SK-N-SH (cell line): ENCODE measurements around the gene CCDC24.

Experiments
- CTCF ChIP-seq: fragments of 200-600 bp; sonication (generic); IDR thresholded peaks from 2 replicates; pipeline ENCODE4 v1.6.1; 2017; ENCODE audit warnings: antibody characterized with exemption, mild to moderate bottlenecking, moderate library complexity
- EP300 ChIP-seq, 2 experiments: IDR thresholded peaks; 2 replicates each; pipeline versions ENCODE4 v1.4.0 to v1.6.1; 2012; ENCODE audit warnings: borderline replicate concordance in 1 of 2, low read depth in 1 of 2, low read length in 1 of 2
- MAX ChIP-seq: IDR thresholded peaks from 2 replicates; pipeline ENCODE4 v1.4.0; 2012; ENCODE audit warnings: low read depth
- PBX3 ChIP-seq: IDR thresholded peaks from 2 replicates; pipeline ENCODE4; 2012
- POLR2AphosphoS5 ChIP-seq: IDR thresholded peaks from 2 replicates; pipeline ENCODE4 v1.6.1; 2012; ENCODE audit warnings: low read depth, low read length
- RAD21 ChIP-seq: IDR thresholded peaks from 2 replicates; pipeline ENCODE4 v1.6.1; 2012; ENCODE audit warnings: mild to moderate bottlenecking, low read length
- RFX5 ChIP-seq: IDR thresholded peaks from 2 replicates; pipeline ENCODE4 v1.6.1; 2012; ENCODE audit warnings: mild to moderate bottlenecking, improper control_type of control experiment, low read length
- USF2 ChIP-seq: fragments of 150-350 bp; IDR thresholded peaks from 2 replicates; pipeline ENCODE4 v1.6.1; 2017; ENCODE audit warnings: antibody characterized with exemption, low read length, low read depth, borderline replicate concordance
- YY1 ChIP-seq: IDR thresholded peaks from 2 replicates; pipeline ENCODE4 v1.4.0; 2012; ENCODE audit warnings: low read depth, mild to moderate bottlenecking

GRCh38 chr1:43998000-43998378, 6.6 kb downstream of the CCDC24 start:
- TF ChIP-seq MAX (no peak), CTCF (no peak), RAD21 (no peak), PBX3 (no peak), EP300 (IDR thresholded peaks at IDR 0.05; ENCODE audit: borderline replicate concordance in 1 of 2, low read depth in 1 of 2, low read length in 1 of 2) (no peak), USF2 (no peak), RFX5 (no peak), POLR2AphosphoS5 (no peak), YY1 (no peak)
